ENCODE measurements around the gene RADIL. TPM values are rescaled to one million over a fixed set of nuclear protein-coding genes. Genes with fewer than 3 reads are reported as not detected.
"Not testable (repeated sequence)": the region's sequence is repeated elsewhere in the genome, so short reads cannot be mapped to it uniquely, and the experiment has no call there.

The RADIL gene
- total RNA-seq, 1 experiment from 2014 or later = not detected

- Mint-ChIP-seq H3K27me3 (ENCODE audit: insufficient read depth, unreplicated experiment) (peaks cover 4% of the 10 kb centered on the region), H3K4me3 (ENCODE audit: unreplicated experiment) (no peak overlapping the region), H3K4me1 (ENCODE audit: low read depth, unreplicated experiment) (no peaks in the 10 kb centered on the region), H3K36me3 (ENCODE audit: insufficient read depth, unreplicated experiment) (no peaks in the 10 kb centered on the region), H3K27ac (ENCODE audit: unreplicated experiment) (no peak overlapping the region), H3K9me3 (ENCODE audit: unreplicated experiment) (peaks cover 12% of the 10 kb centered on the region)
- no TSS peak for BruUV-seq (replicated peaks)
- no peak overlapping the region for H3K4me3 ChIP-seq (ENCODE audit: low read depth, low read length)
- peaks cover 4% of the 10 kb centered on the region; the same call in 1 of the 2 replicates for H3K9me3 ChIP-seq
- no peaks in the 10 kb centered on the region for H3K4me1 ChIP-seq
- no peak for DNase-seq
- H3K27me3 ChIP-seq (replicated peaks; ENCODE audit: control insufficient read depth, insufficient read depth, low read length) = no peaks in the 10 kb centered on the region
- TF ChIP-seq CTCF (IDR thresholded peaks at IDR 0.05; ENCODE audit: insufficient read depth in 1 of 2, low read depth in 1 of 2, low read length in 1 of 2, severe bottlenecking in 1 of 2, unreplicated experiment in 1 of 2) = no peak
- POLR2A ChIA-PET = no interaction called here
- intact Hi-C loops (cut with micrococcal nuclease; ENCODE audit: unreplicated experiment) = no loop called here
- H3K36me3 ChIP-seq (ENCODE audit: control insufficient read depth, insufficient read depth, low read length) = no peaks in the 10 kb centered on the region
- CTCF ChIA-PET = no interaction called here
Observed at GRCh38 chr7:4894482-4894881, 11.0 kb upstream of the RADIL start.

- ChIA-PET CTCF (no interaction called here), POLR2A (no interaction called here)
- Mint-ChIP-seq H3K27me3 (ENCODE audit: insufficient read depth, unreplicated experiment) (peaks cover 4% of the 10 kb centered on the region), H3K4me3 (ENCODE audit: unreplicated experiment) (no peak overlapping the region), H3K9me3 (ENCODE audit: unreplicated experiment) (peaks cover 12% of the 10 kb centered on the region), H3K27ac (ENCODE audit: unreplicated experiment) (no peak overlapping the region), H3K36me3 (ENCODE audit: insufficient read depth, unreplicated experiment) (no peaks in the 10 kb centered on the region), H3K4me1 (ENCODE audit: low read depth, unreplicated experiment) (no peaks in the 10 kb centered on the region)
- Histone ChIP-seq H3K4me3 (ENCODE audit: low read depth, low read length) (no peak overlapping the region), H3K4me1 (no peaks in the 10 kb centered on the region), H3K36me3 (ENCODE audit: control insufficient read depth, insufficient read depth, low read length) (no peaks in the 10 kb centered on the region), H3K27me3 (replicated peaks; ENCODE audit: control insufficient read depth, insufficient read depth, low read length) (no peaks in the 10 kb centered on the region), H3K9me3 (peaks cover 4% of the 10 kb centered on the region; the same call in 1 of the 2 replicates)
- intact Hi-C loops (cut with micrococcal nuclease; ENCODE audit: unreplicated experiment) = no loop called here
- no TSS peak for BruUV-seq (replicated peaks)
- no peak for DNase-seq
- TF ChIP-seq CTCF (IDR thresholded peaks at IDR 0.05; ENCODE audit: insufficient read depth in 1 of 2, low read depth in 1 of 2, low read length in 1 of 2, severe bottlenecking in 1 of 2, unreplicated experiment in 1 of 2) = no peak
Observed at GRCh38 chr7:4893929-4894475, 10.5 kb upstream of the RADIL start.

- DNase-seq; BruUV-seq (replicated peaks); H3K27me3 Mint-ChIP-seq (ENCODE audit: insufficient read depth, unreplicated experiment); H3K4me3 ChIP-seq (ENCODE audit: low read depth, low read length); H3K4me1 Mint-ChIP-seq (ENCODE audit: low read depth, unreplicated experiment); H3K27ac Mint-ChIP-seq (ENCODE audit: unreplicated experiment); H3K27me3 ChIP-seq (replicated peaks; ENCODE audit: control insufficient read depth, insufficient read depth, low read length); intact Hi-C loops (cut with micrococcal nuclease; ENCODE audit: unreplicated experiment); H3K4me3 Mint-ChIP-seq (ENCODE audit: unreplicated experiment); H3K36me3 Mint-ChIP-seq (ENCODE audit: insufficient read depth, unreplicated experiment); POLR2A ChIA-PET; H3K9me3 ChIP-seq; H3K36me3 ChIP-seq (ENCODE audit: control insufficient read depth, insufficient read depth, low read length); H3K4me1 ChIP-seq; CTCF ChIA-PET: not testable (repeated sequence)
- H3K9me3 Mint-ChIP-seq (ENCODE audit: unreplicated experiment) = peaks cover 12% of the 10 kb centered on the region
Observed at GRCh38 chr7:4893188-4893587, 9.7 kb upstream of the RADIL start.

GRCh38 chr7:4891522-4891921 lies 8.0 kb upstream of the RADIL start:
- peaks cover 12% of the 10 kb centered on the region for H3K9me3 Mint-ChIP-seq (ENCODE audit: unreplicated experiment)
- H3K9me3 ChIP-seq; H3K4me3 ChIP-seq (ENCODE audit: low read depth, low read length); BruUV-seq (replicated peaks); H3K4me3 Mint-ChIP-seq (ENCODE audit: unreplicated experiment); H3K4me1 ChIP-seq; H3K36me3 Mint-ChIP-seq (ENCODE audit: insufficient read depth, unreplicated experiment); DNase-seq; H3K27me3 ChIP-seq (replicated peaks; ENCODE audit: control insufficient read depth, insufficient read depth, low read length); intact Hi-C loops (cut with micrococcal nuclease; ENCODE audit: unreplicated experiment); POLR2A ChIA-PET; H3K27ac Mint-ChIP-seq (ENCODE audit: unreplicated experiment); H3K27me3 Mint-ChIP-seq (ENCODE audit: insufficient read depth, unreplicated experiment); H3K4me1 Mint-ChIP-seq (ENCODE audit: low read depth, unreplicated experiment); CTCF ChIA-PET; H3K36me3 ChIP-seq (ENCODE audit: control insufficient read depth, insufficient read depth, low read length): not testable (repeated sequence)

Measured in Caco-2 (cell line).